Astrocyte (in vitro differentiated cells and primary cell): ENCODE measurements around the gene TTBK2. TPM values are rescaled to one million over a fixed set of nuclear protein-coding genes. Genes with fewer than 3 reads are reported as not detected.

Experiments
- DNase-seq: peaks from one replicate; pipeline ENCODE4 v3.0.0-alpha.2; 2010; ENCODE audit warnings: low read depth
- FAIRE-seq: peaks from 2 replicates; lab custom pipeline; 2011; peaks lifted over from hg19 to GRCh38; lab: Jason Lieb, UNC
- H2AFZ ChIP-seq: 2 replicates; pipeline ENCODE4 v1.6.0; 2012; ENCODE audit warnings: low read depth, low read length, inconsistent platforms
- H3K27ac ChIP-seq: 2 replicates; pipeline ENCODE4 v1.5.1; 2011; ENCODE audit warnings: low read depth, low read length, inconsistent platforms
- H3K27me3 ChIP-seq: 2 replicates; pipeline ENCODE4 v1.6.0; 2011; ENCODE audit warnings: low read length, inconsistent platforms; ENCODE audit not compliant: insufficient read depth
- H3K36me3 ChIP-seq: 2 replicates; pipeline ENCODE4 v1.5.1; 2011; ENCODE audit warnings: low read length, inconsistent platforms; ENCODE audit not compliant: insufficient read depth
- H3K4me1 ChIP-seq: 2 replicates; pipeline ENCODE4 v1.5.1; 2011; ENCODE audit warnings: low read length, inconsistent platforms; ENCODE audit not compliant: insufficient read depth
- H3K4me2 ChIP-seq: 2 replicates; pipeline ENCODE4 v1.6.0; 2012; ENCODE audit warnings: low read length, inconsistent platforms
- H3K4me3 ChIP-seq: 2 replicates; pipeline ENCODE4 v1.5.1; 2011; ENCODE audit warnings: low read depth, mild to moderate bottlenecking, low read length, inconsistent platforms; ENCODE audit not compliant: insufficient read depth
- H3K79me2 ChIP-seq: 2 replicates; pipeline ENCODE4 v1.6.0; 2012; ENCODE audit warnings: mild to moderate bottlenecking, low read length, inconsistent platforms; ENCODE audit not compliant: insufficient read depth
- H3K9ac ChIP-seq: 2 replicates; pipeline ENCODE4 v1.6.0; 2012; ENCODE audit warnings: mild to moderate bottlenecking, low read length, inconsistent platforms
- H3K9me3 ChIP-seq: 2 replicates; pipeline ENCODE4 v1.5.1; 2012; ENCODE audit warnings: low read depth, mild to moderate bottlenecking, low read length, inconsistent platforms; ENCODE audit not compliant: insufficient read depth
- H4K20me1 ChIP-seq: 2 replicates; pipeline ENCODE4 v1.6.0; 2012; ENCODE audit warnings: low read length, inconsistent platforms; ENCODE audit not compliant: insufficient read depth
- H3K27ac Mint-ChIP-seq: one replicate; pipeline ENCODE4 v1.8.0; 2021; ENCODE audit warnings: mild to moderate bottlenecking, mixed read lengths; ENCODE audit not compliant: unreplicated experiment
- H3K27me3 Mint-ChIP-seq: one replicate; pipeline ENCODE4 v1.8.0; 2021; ENCODE audit warnings: low read depth, mixed read lengths; ENCODE audit not compliant: unreplicated experiment
- H3K36me3 Mint-ChIP-seq: one replicate; pipeline ENCODE4 v1.8.0; 2021; ENCODE audit warnings: low read depth, mixed read lengths; ENCODE audit not compliant: unreplicated experiment
- H3K4me1 Mint-ChIP-seq: one replicate; pipeline ENCODE4 v1.8.0; 2021; ENCODE audit warnings: low read depth, mixed read lengths; ENCODE audit not compliant: unreplicated experiment
- H3K4me3 Mint-ChIP-seq: one replicate; pipeline ENCODE4 v1.8.0; 2021; ENCODE audit warnings: mild to moderate bottlenecking, moderate library complexity, mixed read lengths; ENCODE audit not compliant: unreplicated experiment
- H3K9me3 Mint-ChIP-seq: one replicate; pipeline ENCODE4 v1.8.0; 2021; ENCODE audit warnings: mild to moderate bottlenecking, mixed read lengths; ENCODE audit not compliant: unreplicated experiment
- EZH2 ChIP-seq: IDR thresholded peaks from 2 replicates; pipeline ENCODE4 v1.6.1; 2012; ENCODE audit warnings: mild to moderate bottlenecking, low read length, inconsistent platforms; ENCODE audit not compliant: insufficient read depth
- total RNA-seq: library from RNA; stranded (reverse); gene quantifications from 2 replicates; pipeline ENCODE4 v1.2.1, GENCODE V29; 2021
- TF ChIP-seq, protein P1 (sequence below): IDR thresholded peaks from 2 replicates; pipeline ENCODE4 v1.5.1; 2011; ENCODE audit warnings: low read depth, mild to moderate bottlenecking, inconsistent platforms, low read length, moderate library complexity; ENCODE audit not compliant: insufficient read depth

TTBK2 gene
- total RNA-seq, 1 donor from 2014 or later = 14.8 TPM

DNA sequence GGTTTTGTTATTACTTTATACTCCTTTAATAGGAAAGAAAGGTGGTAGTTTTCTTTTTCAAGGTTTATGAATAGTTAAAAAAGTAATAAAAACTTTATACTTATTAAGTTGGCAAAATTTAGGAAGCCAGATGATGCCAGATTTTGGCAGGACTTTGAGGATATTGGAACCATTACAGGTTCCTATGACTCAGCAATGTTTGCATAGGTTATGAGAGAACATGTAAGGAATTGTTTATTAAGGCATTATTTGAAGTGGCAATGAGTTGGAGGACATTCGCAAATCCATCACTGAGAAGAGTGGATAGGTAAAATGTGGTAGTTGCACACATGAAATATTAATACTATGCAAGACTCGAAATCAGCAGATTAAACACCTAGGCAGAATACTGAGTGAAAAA is 213.5 kb downstream of the TTBK2 start:
- Histone ChIP-seq H3K4me3 (no peak overlapping the region), H3K9me3 (no peaks in the 10 kb centered on the region)
- no peaks in the 10 kb centered on the region for H3K4me1 Mint-ChIP-seq

DNA sequence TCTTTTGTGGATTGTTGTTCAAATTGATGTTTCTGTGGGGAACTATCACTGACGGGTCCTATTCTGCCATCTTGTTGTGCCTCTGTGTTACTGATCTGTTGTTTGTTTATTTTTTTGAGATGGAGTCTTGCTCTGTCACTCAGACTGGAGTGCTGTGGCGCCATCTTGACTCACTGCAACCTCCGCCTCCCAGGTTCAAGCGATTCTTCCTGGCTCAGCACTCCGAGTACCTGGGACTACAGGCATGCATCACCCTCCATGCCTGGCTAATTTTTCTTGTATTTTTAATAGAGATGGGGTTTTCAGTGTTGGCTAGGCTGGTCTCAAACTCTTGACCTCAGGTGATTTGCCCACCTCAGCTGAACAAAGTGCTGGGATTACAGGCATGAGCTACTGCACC is 215.2 kb downstream of the TTBK2 start:
- H2AFZ ChIP-seq = no peak overlapping the region
- H3K36me3 ChIP-seq = no peaks in the 10 kb centered on the region
- TF ChIP-seq EZH2 = no peak
- TF ChIP-seq, protein P1, sequence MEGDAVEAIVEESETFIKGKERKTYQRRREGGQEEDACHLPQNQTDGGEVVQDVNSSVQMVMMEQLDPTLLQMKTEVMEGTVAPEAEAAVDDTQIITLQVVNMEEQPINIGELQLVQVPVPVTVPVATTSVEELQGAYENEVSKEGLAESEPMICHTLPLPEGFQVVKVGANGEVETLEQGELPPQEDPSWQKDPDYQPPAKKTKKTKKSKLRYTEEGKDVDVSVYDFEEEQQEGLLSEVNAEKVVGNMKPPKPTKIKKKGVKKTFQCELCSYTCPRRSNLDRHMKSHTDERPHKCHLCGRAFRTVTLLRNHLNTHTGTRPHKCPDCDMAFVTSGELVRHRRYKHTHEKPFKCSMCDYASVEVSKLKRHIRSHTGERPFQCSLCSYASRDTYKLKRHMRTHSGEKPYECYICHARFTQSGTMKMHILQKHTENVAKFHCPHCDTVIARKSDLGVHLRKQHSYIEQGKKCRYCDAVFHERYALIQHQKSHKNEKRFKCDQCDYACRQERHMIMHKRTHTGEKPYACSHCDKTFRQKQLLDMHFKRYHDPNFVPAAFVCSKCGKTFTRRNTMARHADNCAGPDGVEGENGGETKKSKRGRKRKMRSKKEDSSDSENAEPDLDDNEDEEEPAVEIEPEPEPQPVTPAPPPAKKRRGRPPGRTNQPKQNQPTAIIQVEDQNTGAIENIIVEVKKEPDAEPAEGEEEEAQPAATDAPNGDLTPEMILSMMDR = no peak
- no peak overlapping the region for H3K4me2 ChIP-seq
- H3K4me1 Mint-ChIP-seq = no peaks in the 10 kb centered on the region
- H3K9ac ChIP-seq = no peak overlapping the region
- H3K9me3 Mint-ChIP-seq = no peaks in the 10 kb centered on the region
- H3K9me3 ChIP-seq = no peaks in the 10 kb centered on the region
- H3K27me3 ChIP-seq = no peaks in the 10 kb centered on the region
- H3K4me1 ChIP-seq = no peaks in the 10 kb centered on the region
- H3K79me2 ChIP-seq = no peaks in the 10 kb centered on the region
- no peak overlapping the region for H3K27ac ChIP-seq
- DNase-seq (no peak), FAIRE-seq (no peak)
- H3K36me3 Mint-ChIP-seq = peaks cover 3% of the 10 kb centered on the region
- H4K20me1 ChIP-seq = no peaks in the 10 kb centered on the region
- H3K4me3 ChIP-seq = no peak overlapping the region
- no peak overlapping the region for H3K27ac Mint-ChIP-seq
- H3K27me3 Mint-ChIP-seq = no peaks in the 10 kb centered on the region
- H3K4me3 Mint-ChIP-seq = no peak overlapping the region

More for the DNA sequence above, 213.5 kb downstream of the TTBK2 start:
- no peaks in the 10 kb centered on the region for H3K36me3 Mint-ChIP-seq
- Histone ChIP-seq H3K4me1 (no peaks in the 10 kb centered on the region), H3K79me2 (no peaks in the 10 kb centered on the region), H3K4me2 (no peak overlapping the region), H3K27me3 (no peaks in the 10 kb centered on the region), H4K20me1 (no peaks in the 10 kb centered on the region), H2AFZ (no peak overlapping the region), H3K36me3 (no peaks in the 10 kb centered on the region), H3K27ac (no peak overlapping the region), H3K9ac (no peak overlapping the region)
- no peaks in the 10 kb centered on the region for H3K9me3 Mint-ChIP-seq
- FAIRE-seq = no peak
- TF ChIP-seq EZH2 = no peak
- TF ChIP-seq, protein P1 = no peak
- H3K27me3 Mint-ChIP-seq = no peaks in the 10 kb centered on the region
- no peak overlapping the region for H3K27ac Mint-ChIP-seq
- H3K4me3 Mint-ChIP-seq = no peak overlapping the region
- DNase-seq = peak; percentile 22

DNA sequence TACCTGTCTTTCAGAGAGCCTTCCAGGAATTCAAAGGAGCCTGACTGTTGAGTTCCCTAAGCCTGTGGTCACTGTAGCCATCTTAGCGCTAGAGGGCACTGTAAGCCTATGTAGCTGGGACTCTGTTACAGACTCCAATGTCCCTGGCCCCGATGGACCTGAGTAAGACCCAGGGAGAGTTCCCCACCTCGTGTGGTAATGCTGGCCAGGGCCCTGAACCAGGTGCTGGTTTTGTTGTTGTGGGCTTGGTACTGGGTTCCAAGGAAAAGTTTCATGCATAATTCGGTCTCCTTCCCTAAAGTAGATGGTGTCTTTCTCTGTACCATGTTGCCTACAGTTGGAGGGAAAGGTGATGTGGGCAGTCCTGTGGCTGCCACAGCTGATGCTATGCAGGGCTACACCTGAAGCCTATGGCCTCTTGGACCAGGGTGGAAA is 216.1 kb downstream of the TTBK2 start:
- Histone ChIP-seq H2AFZ (peak overlapping the region; percentile 8), H3K9me3 (no peaks in the 10 kb centered on the region), H3K4me1 (no peaks in the 10 kb centered on the region), H3K36me3 (no peaks in the 10 kb centered on the region), H3K4me2 (no peak overlapping the region), H3K79me2 (no peaks in the 10 kb centered on the region), H3K27me3 (no peaks in the 10 kb centered on the region), H3K4me3 (no peak overlapping the region), H3K9ac (no peak overlapping the region), H4K20me1 (no peaks in the 10 kb centered on the region), H3K27ac (no peak overlapping the region)
- FAIRE-seq (no peak), DNase-seq (peak; percentile 46)
- no peaks in the 10 kb centered on the region for H3K27me3 Mint-ChIP-seq
- H3K36me3 Mint-ChIP-seq = peaks cover 8% of the 10 kb centered on the region
- no peaks in the 10 kb centered on the region for H3K4me1 Mint-ChIP-seq
- TF ChIP-seq, protein P1 = peak; percentile 89
- no peak for TF ChIP-seq EZH2
- no peak overlapping the region for H3K27ac Mint-ChIP-seq
- no peak overlapping the region for H3K4me3 Mint-ChIP-seq
- H3K9me3 Mint-ChIP-seq = no peaks in the 10 kb centered on the region
